Effector memory CD4-positive, alpha-beta T cell (primary cell): ENCODE measurements around the gene TATDN3.
"Not testable (repeated sequence)": the region's sequence is repeated elsewhere in the genome, so short reads cannot be mapped to it uniquely, and the experiment has no call there.

Experiments
- DNase-seq, 3 donors: peaks; one replicate each; pipeline ENCODE4 v3.0.0-alpha.2; 2020
- H3K27ac ChIP-seq: 2 replicates; pipeline ENCODE4 v1.7.0; 2013; ENCODE audit warnings: mild to moderate bottlenecking, low read length, moderate library complexity; ENCODE audit not compliant: insufficient read depth, poor library complexity, severe bottlenecking
- H3K27me3 ChIP-seq: replicated peaks from 2 replicates; pipeline ENCODE4 v1.7.0; 2013; ENCODE audit warnings: mild to moderate bottlenecking, low read length; ENCODE audit not compliant: insufficient read depth, control insufficient read depth, poor library complexity, severe bottlenecking
- H3K36me3 ChIP-seq: 2 replicates; pipeline ENCODE4 v1.7.0; 2013; ENCODE audit warnings: mild to moderate bottlenecking, low read length, moderate library complexity; ENCODE audit not compliant: control insufficient read depth, insufficient read depth
- H3K4me1 ChIP-seq: 2 replicates; pipeline ENCODE4 v1.7.0; 2013; ENCODE audit warnings: low read length, mild to moderate bottlenecking; ENCODE audit not compliant: control insufficient read depth, insufficient read depth, poor library complexity, severe bottlenecking
- H3K4me3 ChIP-seq: 2 replicates; pipeline ENCODE4 v1.7.0; 2013; ENCODE audit warnings: low read length, low read depth, mild to moderate bottlenecking; ENCODE audit not compliant: insufficient read depth, poor library complexity, severe bottlenecking
- H3K9me3 ChIP-seq: 2 replicates; pipeline ENCODE4 v1.7.0; 2013; ENCODE audit warnings: mild to moderate bottlenecking, low read length, moderate library complexity; ENCODE audit not compliant: control insufficient read depth

TATDN3 gene

GRCh38 chr1:212853658-212854057 lies 62.0 kb downstream of the TATDN3 start:
- no peaks in the 10 kb centered on the region for H3K36me3 ChIP-seq
- DNase-seq, result no peak
- H3K4me3 ChIP-seq, result no peak overlapping the region
- peaks cover 8% of the 10 kb centered on the region for H3K4me1 ChIP-seq
- H3K9me3 ChIP-seq, result no peaks in the 10 kb centered on the region
- H3K27ac ChIP-seq, result no peak overlapping the region
- H3K27me3 ChIP-seq, result no peaks in the 10 kb centered on the region

- Histone ChIP-seq H3K4me1 (peaks cover 17% of the 10 kb centered on the region), H3K27me3 (no peaks in the 10 kb centered on the region), H3K4me3 (no peak overlapping the region), H3K27ac (no peak overlapping the region), H3K9me3 (no peaks in the 10 kb centered on the region), H3K36me3 (no peaks in the 10 kb centered on the region)
- DNase-seq, result no peak
Measured at GRCh38 chr1:212856755-212857154, 65.1 kb downstream of the TATDN3 start.

GRCh38 chr1:212857992-212858460 lies 66.3 kb downstream of the TATDN3 start, which contains the start of gene FLVCR1:
TSS of gene FLVCR1 (plus strand) at chr1:212858275. CDS start at chr1:212858453, 178 bp downstream.
- H3K4me1 ChIP-seq, result peaks cover 17% of the 10 kb centered on the region
- no peaks in the 10 kb centered on the region for H3K36me3 ChIP-seq
- peak within 1 kb of the TSS; percentile 63 for H3K27ac ChIP-seq
- H3K27me3 ChIP-seq, result no peaks in the 10 kb centered on the region
- peak; percentile 84 to 89 (median 85) for DNase-seq
- no peaks in the 10 kb centered on the region for H3K9me3 ChIP-seq
- H3K4me3 ChIP-seq, result peak within 1 kb of the TSS; percentile 93

GRCh38 chr1:212858461-212859265 lies 67.0 kb downstream of the TATDN3 start:
- H3K36me3 ChIP-seq, result no peaks in the 10 kb centered on the region
- H3K9me3 ChIP-seq, result no peaks in the 10 kb centered on the region
- H3K27me3 ChIP-seq, result no peaks in the 10 kb centered on the region
- no peak for DNase-seq
- peaks cover 17% of the 10 kb centered on the region for H3K4me1 ChIP-seq
- H3K27ac ChIP-seq, result peak overlapping the region; percentile 63
- peak overlapping the region; percentile 93 for H3K4me3 ChIP-seq

GRCh38 chr1:212860713-212861581 lies 69.3 kb downstream of the TATDN3 start:
- Histone ChIP-seq H3K27me3 (no peaks in the 10 kb centered on the region), H3K36me3 (no peaks in the 10 kb centered on the region), H3K4me1 (peaks cover 17% of the 10 kb centered on the region), H3K27ac (no peak overlapping the region), H3K9me3 (no peaks in the 10 kb centered on the region), H3K4me3 (no peak overlapping the region)
- DNase-seq, result no peak

- DNase-seq, result no peak
- Histone ChIP-seq H3K27ac (no peak overlapping the region), H3K4me1 (peaks cover 11% of the 10 kb centered on the region), H3K9me3 (no peaks in the 10 kb centered on the region), H3K27me3 (no peaks in the 10 kb centered on the region), H3K4me3 (no peak overlapping the region), H3K36me3 (no peaks in the 10 kb centered on the region)
Measured at GRCh38 chr1:212862111-212862690, 70.5 kb downstream of the TATDN3 start.

- DNase-seq, H3K4me1 ChIP-seq, H3K9me3 ChIP-seq, H3K4me3 ChIP-seq, H3K27me3 ChIP-seq, H3K27ac ChIP-seq, H3K36me3 ChIP-seq: not testable (repeated sequence)
Measured at GRCh38 chr1:212863345-212863744, 71.7 kb downstream of the TATDN3 start.

GRCh38 chr1:212864201-212864600 lies 72.5 kb downstream of the TATDN3 start:
- Histone ChIP-seq H3K9me3 (no peaks in the 10 kb centered on the region), H3K27ac (no peak overlapping the region), H3K27me3 (no peaks in the 10 kb centered on the region), H3K4me3 (no peak overlapping the region), H3K36me3 (no peaks in the 10 kb centered on the region), H3K4me1 (peaks cover 4% of the 10 kb centered on the region)
- DNase-seq, result no peak
